ENCODE measurements around the gene UNC45A.
"Not testable (repeated sequence)": the region's sequence is repeated elsewhere in the genome, so short reads cannot be mapped to it uniquely, and the experiment has no call there.

UNC45A gene

GRCh38 chr15:90903733-90904536, 31.1 kb upstream of the UNC45A start:
- peak; percentile 59 for DNase-seq (ENCODE audit: low spot score)

DNA sequence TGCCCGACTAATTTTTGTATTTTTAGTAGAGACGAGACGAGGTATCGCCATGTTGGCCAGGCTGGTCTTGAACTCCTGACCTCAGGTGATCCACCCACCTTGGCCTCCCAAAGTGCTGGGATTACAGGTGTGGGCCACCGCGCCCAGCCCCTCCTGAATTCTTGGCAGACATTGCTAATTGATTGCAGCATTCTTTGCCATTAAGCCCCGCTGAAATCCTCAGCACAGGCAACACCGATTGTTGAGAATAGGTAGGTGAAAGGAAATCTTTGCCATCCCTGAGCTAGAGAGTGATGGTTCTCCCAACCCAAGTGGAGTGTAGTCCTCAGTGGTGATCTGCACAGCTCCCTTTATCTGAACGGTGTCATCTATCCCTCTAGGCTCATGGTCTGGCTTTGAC, 30.3 kb upstream of the UNC45A start:
- DNase-seq (ENCODE audit: low spot score), result no peak

DNA sequence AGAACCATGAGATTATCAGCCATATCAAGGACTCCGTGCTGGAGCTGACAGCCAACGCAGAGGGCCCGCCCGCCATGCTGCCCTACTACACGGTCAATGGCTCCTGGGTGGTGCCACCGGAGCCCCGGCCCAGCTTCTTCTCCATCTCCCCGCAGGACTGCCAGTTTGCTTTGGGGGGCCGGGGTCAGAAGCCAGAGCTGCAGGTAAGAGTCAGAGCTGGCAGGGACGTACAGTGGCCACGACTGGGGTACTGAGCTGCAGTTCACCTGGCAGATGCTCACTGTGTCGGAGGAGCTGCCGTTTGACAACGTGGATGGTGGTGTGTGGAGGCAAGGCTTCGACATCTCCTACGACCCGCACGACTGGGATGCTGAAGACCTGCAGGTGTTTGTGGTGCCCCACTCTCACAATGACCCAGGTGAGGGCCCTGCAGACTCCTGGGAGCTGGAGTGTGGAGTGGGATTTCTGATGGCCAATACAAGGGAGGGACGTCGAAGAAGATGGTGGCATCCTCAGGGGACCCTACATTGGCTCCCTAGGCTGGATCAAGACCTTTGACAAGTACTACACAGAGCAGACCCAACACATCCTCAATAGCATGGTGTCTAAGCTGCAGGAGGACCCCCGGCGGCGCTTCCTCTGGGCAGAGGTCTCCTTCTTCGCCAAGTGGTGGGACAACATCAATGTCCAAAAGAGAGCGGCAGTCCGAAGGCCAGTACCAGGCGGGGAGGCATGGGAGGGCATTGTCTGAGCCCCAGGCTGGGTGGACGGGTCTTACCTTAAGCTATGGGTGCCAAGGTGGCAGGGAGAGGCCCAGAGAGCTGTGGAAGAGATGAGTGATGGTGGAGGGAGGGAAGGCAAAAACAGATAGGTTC, 29.5 kb upstream of the UNC45A start:
- DNase-seq (ENCODE audit: low spot score), result no peak

DNA sequence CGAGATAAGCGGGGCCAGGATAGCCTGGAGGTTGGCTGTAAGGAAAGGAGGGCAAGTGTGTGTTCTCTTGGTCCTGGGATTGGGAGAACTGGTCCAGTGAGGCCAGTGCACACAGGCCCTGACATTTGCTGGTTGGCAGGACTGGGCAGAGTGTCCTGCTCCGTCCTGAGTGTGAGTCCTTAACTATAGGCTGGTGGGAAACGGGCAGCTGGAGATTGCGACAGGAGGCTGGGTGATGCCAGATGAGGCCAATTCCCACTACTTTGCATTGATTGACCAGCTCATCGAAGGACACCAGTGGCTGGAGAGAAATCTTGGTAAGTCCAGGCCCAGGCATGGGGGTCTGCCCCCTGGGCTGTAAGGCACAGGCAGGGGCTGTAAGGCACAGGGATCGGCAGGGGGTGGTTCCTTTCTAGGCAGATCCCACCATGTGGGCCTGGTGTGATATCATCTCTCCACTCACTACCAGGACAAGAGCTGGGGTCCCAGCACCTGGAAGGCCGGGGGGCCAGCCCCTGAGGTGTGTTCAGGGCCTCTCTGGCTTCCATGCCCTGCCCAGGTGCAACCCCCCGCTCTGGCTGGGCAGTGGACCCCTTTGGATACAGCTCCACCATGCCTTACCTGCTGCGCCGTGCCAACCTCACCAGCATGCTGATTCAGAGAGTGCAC, 28.8 kb upstream of the UNC45A start:
- DNase-seq (ENCODE audit: low spot score), result no peak

DNA sequence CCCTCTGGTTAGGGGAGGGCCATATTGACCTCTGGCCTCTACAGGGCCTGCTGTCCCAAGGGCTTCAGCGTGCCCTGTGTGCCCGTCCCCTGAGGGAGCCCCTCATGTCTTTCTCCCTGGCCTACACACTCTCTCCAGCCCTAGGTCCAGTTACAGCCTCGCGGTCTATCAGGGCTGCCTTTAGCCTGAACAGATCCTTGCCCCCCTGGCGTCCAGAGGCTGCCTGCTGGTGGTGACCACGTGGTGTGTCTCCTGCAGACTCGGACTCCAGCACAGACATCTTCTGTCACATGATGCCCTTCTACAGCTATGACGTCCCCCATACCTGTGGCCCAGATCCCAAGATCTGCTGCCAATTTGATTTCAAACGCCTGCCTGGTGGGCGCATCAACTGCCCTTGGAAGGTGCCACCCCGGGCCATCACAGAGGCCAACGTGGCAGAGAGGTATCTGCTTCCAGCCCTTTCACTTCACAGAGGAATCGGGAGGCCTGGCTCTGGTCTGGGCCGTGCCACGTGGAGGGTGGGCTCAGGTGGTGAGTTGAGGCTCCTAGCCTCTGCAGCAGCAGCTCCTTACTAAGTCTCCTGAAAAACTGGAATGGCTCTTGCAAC, 27.9 kb upstream of the UNC45A start:
- DNase-seq (ENCODE audit: low spot score), result no peak

DNA sequence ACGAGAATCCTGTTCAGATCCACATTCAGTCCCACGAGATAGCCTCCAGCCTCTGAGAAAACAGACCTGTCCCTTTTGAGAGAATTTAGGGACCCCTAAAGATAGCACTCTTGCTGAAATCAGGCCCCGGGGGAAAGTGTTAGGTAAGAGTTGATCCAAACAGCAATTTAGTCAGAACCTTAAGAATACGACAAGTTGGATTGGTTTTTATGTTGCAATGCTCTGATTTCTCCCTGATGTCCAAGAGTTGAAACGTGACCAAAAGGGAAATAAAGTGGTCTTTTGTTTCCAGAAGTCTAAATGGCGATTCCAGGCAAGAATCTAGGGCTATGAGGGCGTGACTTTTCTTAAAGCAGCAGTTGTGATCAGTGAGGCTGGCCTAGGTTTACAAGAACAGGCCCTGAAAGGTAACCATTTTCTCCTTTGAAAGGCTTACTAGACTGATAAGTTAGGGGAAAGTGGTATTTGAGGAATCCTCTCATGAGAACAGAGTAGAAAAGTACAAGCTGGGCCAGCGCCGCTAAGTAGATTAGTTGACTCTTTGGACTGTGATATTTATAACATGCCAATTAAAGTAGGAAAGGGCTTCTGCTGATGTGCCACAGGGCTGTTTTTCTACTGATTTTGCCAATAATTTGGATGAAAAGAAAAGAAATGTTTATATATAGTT, 27.1 kb upstream of the UNC45A start:
- DNase-seq (ENCODE audit: low spot score), result no peak

- not testable (repeated sequence) for DNase-seq (ENCODE audit: low spot score)
Observed at GRCh38 chr15:90909449-90909848, 25.6 kb upstream of the UNC45A start.

GRCh38 chr15:90909976-90910375, 25.1 kb upstream of the UNC45A start:
- no peak for DNase-seq (ENCODE audit: low spot score)

GRCh38 chr15:90910441-90911301, 24.4 kb upstream of the UNC45A start:
- DNase-seq (ENCODE audit: low spot score), result no peak

GRCh38 chr15:90911302-90911623, 23.8 kb upstream of the UNC45A start:
- DNase-seq (ENCODE audit: low spot score), result no peak

DNA sequence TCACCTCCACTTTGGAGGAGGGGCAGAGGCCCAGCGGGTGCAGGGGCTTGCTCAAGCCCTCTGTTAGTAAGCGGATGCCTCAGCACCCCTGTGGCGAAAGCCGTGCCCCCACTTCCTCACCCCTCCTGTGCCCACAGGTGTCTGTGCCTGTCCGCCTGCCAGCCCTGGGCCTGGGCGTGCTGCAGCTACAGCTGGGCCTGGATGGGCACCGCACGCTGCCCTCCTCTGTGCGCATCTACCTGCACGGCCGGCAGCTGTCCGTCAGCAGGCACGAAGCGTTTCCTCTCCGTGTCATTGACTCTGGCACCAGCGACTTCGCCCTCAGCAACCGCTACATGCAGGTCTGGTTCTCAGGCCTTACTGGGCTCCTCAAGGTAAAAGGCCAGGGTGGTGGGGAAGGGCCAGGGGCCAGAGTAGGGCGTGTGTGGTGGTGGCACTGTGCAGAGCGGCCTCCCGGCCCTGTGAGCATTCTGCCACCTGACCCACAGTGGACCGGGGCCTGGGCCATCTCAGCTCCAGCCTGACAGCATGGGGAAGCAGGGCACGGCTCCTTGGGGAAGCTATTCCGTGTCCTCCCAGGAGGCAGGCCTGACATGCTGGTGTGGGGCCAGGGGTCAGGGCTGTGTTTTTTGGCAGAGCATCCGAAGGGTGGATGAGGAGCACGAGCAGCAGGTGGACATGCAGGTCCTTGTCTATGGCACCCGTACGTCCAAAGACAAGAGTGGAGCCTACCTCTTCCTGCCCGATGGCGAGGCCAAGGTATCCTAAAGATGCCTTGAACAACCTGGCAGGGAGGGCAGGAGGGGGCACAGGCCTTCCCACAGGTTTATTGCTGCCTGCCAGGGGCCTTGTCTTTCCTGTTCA, 22.9 kb upstream of the UNC45A start:
- no peak for DNase-seq (ENCODE audit: low spot score)

- no peak for DNase-seq (ENCODE audit: low spot score)
Observed at GRCh38 chr15:90912770-90913075, 22.4 kb upstream of the UNC45A start.

GRCh38 chr15:90913398-90913944, 21.6 kb upstream of the UNC45A start:
- DNase-seq (ENCODE audit: low spot score), result no peak

DNA sequence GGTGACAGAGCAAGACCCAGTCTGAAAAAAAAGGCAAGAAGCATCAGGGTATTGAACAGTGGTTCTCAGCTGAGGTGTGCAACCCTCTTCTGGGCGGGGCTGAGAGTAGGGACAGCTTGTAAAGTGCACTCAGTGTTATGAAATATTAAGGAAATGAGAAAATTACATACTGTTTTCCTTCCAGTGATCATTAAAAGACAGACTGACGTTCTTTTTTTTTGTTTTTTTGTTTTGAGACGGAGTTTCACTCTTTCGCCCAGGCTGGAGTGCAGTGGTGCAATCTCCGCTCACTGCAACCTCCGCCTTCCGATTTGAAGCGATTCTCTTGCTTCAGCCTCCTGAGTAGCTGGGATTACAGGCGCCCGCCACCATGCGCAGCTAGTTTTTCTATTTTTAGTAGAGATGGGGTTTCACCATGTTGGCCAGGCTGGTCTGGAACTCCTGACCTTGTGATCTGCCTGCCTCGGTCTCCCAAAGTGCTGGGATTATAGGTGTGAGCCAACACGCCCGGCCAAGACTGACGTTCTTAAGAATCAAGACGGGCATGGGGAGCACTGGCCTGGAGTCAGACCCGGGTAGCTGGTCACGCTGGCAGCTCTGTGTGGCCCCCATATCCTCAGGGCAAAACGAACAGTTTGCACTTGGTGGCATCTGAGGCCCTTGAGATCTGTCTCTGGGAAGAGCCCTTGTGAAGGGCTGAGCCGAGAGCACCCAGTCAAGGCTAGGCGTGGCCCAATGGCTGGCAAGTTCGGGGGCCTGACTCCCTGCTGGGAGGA, 20.6 kb upstream of the UNC45A start:
- no peak for DNase-seq (ENCODE audit: low spot score)

- DNase-seq (ENCODE audit: low spot score), result no peak
Observed at GRCh38 chr15:90915216-90915807, 19.8 kb upstream of the UNC45A start.

- DNase-seq (ENCODE audit: low spot score), result no peak
Observed at GRCh38 chr15:90915808-90916440, 19.2 kb upstream of the UNC45A start.

- DNase-seq (ENCODE audit: low spot score), result no peak
Observed at GRCh38 chr15:90916461-90916860, 18.6 kb upstream of the UNC45A start.

GRCh38 chr15:90917569-90917968, 17.5 kb upstream of the UNC45A start:
- DNase-seq (ENCODE audit: low spot score), result no peak
